Trophoblast cell (in vitro differentiated cells and primary cell): ENCODE measurements around the gene ZNF146.
"Not testable (repeated sequence)": the region's sequence is repeated elsewhere in the genome, so short reads cannot be mapped to it uniquely, and the experiment has no call there.

ENCODE experiments used
- DNase-seq, 2 donors: peaks; one replicate each; pipeline ENCODE4 v3.0.0-alpha.2; 2016
- H2AFZ ChIP-seq: 2 replicates; pipeline ENCODE4 v1.6.1; 2013; ENCODE audit warnings: low read length, moderate library complexity, mild to moderate bottlenecking; ENCODE audit not compliant: insufficient read depth, poor library complexity
- H2AK5ac ChIP-seq: 2 replicates; pipeline ENCODE4 v1.6.1; 2013; ENCODE audit warnings: mild to moderate bottlenecking, low read length
- H2BK120ac ChIP-seq: 2 replicates; pipeline ENCODE4 v1.6.1; 2013; ENCODE audit warnings: low read length, mild to moderate bottlenecking, moderate library complexity; ENCODE audit not compliant: insufficient read depth, poor library complexity
- H2BK12ac ChIP-seq: 2 replicates; pipeline ENCODE4 v1.6.1; 2013; ENCODE audit warnings: mild to moderate bottlenecking, low read length, moderate library complexity
- H2BK5ac ChIP-seq: 2 replicates; pipeline ENCODE4 v1.6.1; 2013; ENCODE audit warnings: low read length, low read depth, moderate library complexity, mild to moderate bottlenecking; ENCODE audit not compliant: poor library complexity
- H3K14ac ChIP-seq: 2 replicates; pipeline ENCODE4 v1.6.1; 2013; ENCODE audit warnings: mild to moderate bottlenecking, low read length
- H3K18ac ChIP-seq: 2 replicates; pipeline ENCODE4 v1.6.1; 2013; ENCODE audit warnings: mild to moderate bottlenecking, low read length
- H3K23ac ChIP-seq: 2 replicates; pipeline ENCODE4 v1.6.1; 2013; ENCODE audit warnings: low read length
- H3K27ac ChIP-seq: 2 replicates; pipeline ENCODE4 v1.5.1; 2013; ENCODE audit warnings: low read depth, mild to moderate bottlenecking, inconsistent platforms, low read length, moderate library complexity
- H3K27me3 ChIP-seq: 2 replicates; pipeline ENCODE4 v1.6.1; 2013; ENCODE audit warnings: inconsistent platforms, mild to moderate bottlenecking, low read length, moderate library complexity; ENCODE audit not compliant: insufficient read depth
- H3K36me3 ChIP-seq, 2 experiments: 1 replicate in 1 of 2; 2 replicates in 1 of 2; pipeline ENCODE4 v1.6.1; 2013; ENCODE audit warnings: low read length in 2 of 2, mild to moderate bottlenecking in 2 of 2, moderate library complexity in 1 of 2; ENCODE audit not compliant: insufficient read depth in 2 of 2, control insufficient read depth in 1 of 2
- H3K4ac ChIP-seq: 2 replicates; pipeline ENCODE4 v1.6.1; 2013; ENCODE audit warnings: low read depth, mild to moderate bottlenecking, low read length, moderate library complexity
- H3K4me1 ChIP-seq, 2 experiments: 1 replicate in 1 of 2; 2 replicates in 1 of 2; pipeline ENCODE4 v1.6.1; 2013; ENCODE audit warnings: low read length in 2 of 2, mild to moderate bottlenecking in 2 of 2, moderate library complexity in 1 of 2; ENCODE audit not compliant: insufficient read depth in 2 of 2, control insufficient read depth in 1 of 2
- H3K4me2 ChIP-seq: 2 replicates; pipeline ENCODE4 v1.6.1; 2013; ENCODE audit warnings: inconsistent platforms, mild to moderate bottlenecking, low read length, moderate library complexity
- H3K4me3 ChIP-seq: 2 replicates; pipeline ENCODE4 v1.5.1; 2013; ENCODE audit warnings: mild to moderate bottlenecking, low read depth, low read length, inconsistent platforms
- H3K79me1 ChIP-seq: one replicate; pipeline ENCODE4 v1.6.1; 2013; ENCODE audit warnings: low read length
- H3K79me2 ChIP-seq: 2 replicates; pipeline ENCODE4 v1.6.1; 2013; ENCODE audit warnings: low read length, mild to moderate bottlenecking; ENCODE audit not compliant: control insufficient read depth, insufficient read depth, poor library complexity
- H3K9ac ChIP-seq: 2 replicates; pipeline ENCODE4 v1.6.1; 2013; ENCODE audit warnings: mild to moderate bottlenecking, low read length
- H3K9me3 ChIP-seq: 2 replicates; pipeline ENCODE4 v1.6.1; 2013; ENCODE audit warnings: low read depth, mild to moderate bottlenecking, control low read depth, inconsistent platforms, low read length; ENCODE audit not compliant: insufficient read depth
- H4K12ac ChIP-seq: 2 replicates; pipeline ENCODE4 v1.6.1; 2013; ENCODE audit warnings: low read depth, mild to moderate bottlenecking, low read length, moderate library complexity
- H4K8ac ChIP-seq: 2 replicates; pipeline ENCODE4 v1.6.1; 2013; ENCODE audit warnings: low read depth, mild to moderate bottlenecking, low read length, moderate library complexity
- H4K91ac ChIP-seq: one replicate; pipeline ENCODE4 v1.6.1; 2013; ENCODE audit warnings: low read depth, mild to moderate bottlenecking, low read length, moderate library complexity
- WGBS: extraction: QIAGEN DNeasy Blood & Tissue Kit; methylation state at CpG from one replicate; pipeline ENCODE4 v1.1.7; 2013; ENCODE audit warnings: missing lambda C conversion rate; ENCODE audit not compliant: insufficient read length, insufficient coverage; ENCODE audit errors: extremely low coverage; 5-methylcytosine and 5-hydroxymethylcytosine counted together

The ZNF146 gene

DNA sequence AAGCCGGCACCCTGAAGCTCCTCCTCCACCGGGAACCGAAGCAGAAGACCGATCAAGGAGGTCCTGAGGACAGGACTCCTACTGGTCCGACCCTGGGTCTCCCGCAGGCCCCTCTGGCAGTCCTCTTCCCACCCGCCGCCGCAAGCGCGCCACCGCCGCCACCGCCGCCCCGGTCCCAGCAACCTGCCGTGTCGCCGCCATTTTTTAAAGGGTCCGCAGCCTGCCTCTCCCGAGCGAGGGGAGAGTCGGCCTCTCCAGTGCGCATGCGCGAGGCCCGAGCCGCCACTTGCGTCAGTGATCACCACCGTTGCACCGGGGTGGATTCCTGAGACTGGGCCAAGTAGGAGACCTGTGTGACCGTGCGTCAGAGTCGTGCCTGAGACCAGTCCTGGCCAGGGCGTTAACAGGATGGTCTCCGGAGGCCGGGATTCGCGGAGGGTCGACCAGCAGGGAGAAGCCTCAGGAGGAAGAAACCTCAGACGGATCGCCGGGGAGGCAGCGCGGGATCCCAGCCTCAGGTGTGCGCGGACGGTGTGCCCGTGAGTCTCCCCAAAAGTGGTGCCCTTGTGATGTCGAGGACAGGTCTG lies 51.6 kb downstream of the ZNF146 start:
- Histone ChIP-seq H3K23ac (no peak overlapping the region), H3K9ac (no peak overlapping the region), H3K4ac (no peak overlapping the region), H3K14ac (no peak overlapping the region), H2BK12ac (no peak overlapping the region), H4K91ac (no peak overlapping the region), H3K79me1 (no peaks in the 10 kb centered on the region), H2AFZ (no peak overlapping the region), H3K4me3 (no peak overlapping the region), H4K12ac (no peak overlapping the region), H4K8ac (no peak overlapping the region), H3K36me3 (no peaks in the 10 kb centered on the region), H3K9me3 (peaks cover 25% of the 10 kb centered on the region), H2AK5ac (no peak overlapping the region), H2BK5ac (no peak overlapping the region), H3K4me2 (no peak overlapping the region), H2BK120ac (no peak overlapping the region), H3K4me1 (no peaks in the 10 kb centered on the region), H3K27ac (no peak overlapping the region), H3K18ac (no peak overlapping the region), H3K27me3 (no peaks in the 10 kb centered on the region), H3K79me2 (no peaks in the 10 kb centered on the region)
- DNase-seq, result peak; percentile 86 to 92
- WGBS, result no CpG with 5 or more reads among the region's 50 CpGs

GRCh38 chr19:36267061-36267845 lies 52.3 kb downstream of the ZNF146 start:
- H2AFZ ChIP-seq, result no peak overlapping the region
- H4K8ac ChIP-seq, result no peak overlapping the region
- no peak overlapping the region for H3K23ac ChIP-seq
- no peak overlapping the region for H3K14ac ChIP-seq
- H3K4me2 ChIP-seq, result no peak overlapping the region
- peaks cover 25% of the 10 kb centered on the region for H3K9me3 ChIP-seq
- H3K4me3 ChIP-seq, result no peak overlapping the region
- no peak overlapping the region for H2BK120ac ChIP-seq
- H3K4me1 ChIP-seq, result no peaks in the 10 kb centered on the region
- no CpG with 5 or more reads among the region's 36 CpGs for WGBS
- no peak overlapping the region for H3K18ac ChIP-seq
- no peak overlapping the region for H3K4ac ChIP-seq
- no peak overlapping the region for H4K91ac ChIP-seq
- no peak overlapping the region for H2BK12ac ChIP-seq
- DNase-seq, result peak in 1 of 2 donors; percentile 20
- H4K12ac ChIP-seq, result no peak overlapping the region
- H3K27me3 ChIP-seq, result no peaks in the 10 kb centered on the region
- H3K79me1 ChIP-seq, result no peaks in the 10 kb centered on the region
- H3K79me2 ChIP-seq, result no peaks in the 10 kb centered on the region
- no peaks in the 10 kb centered on the region for H3K36me3 ChIP-seq
- no peak overlapping the region for H2BK5ac ChIP-seq
- no peak overlapping the region for H2AK5ac ChIP-seq
- no peak overlapping the region for H3K9ac ChIP-seq
- H3K27ac ChIP-seq, result no peak overlapping the region

GRCh38 chr19:36268081-36268480 lies 53.2 kb downstream of the ZNF146 start:
- H3K23ac ChIP-seq, H4K91ac ChIP-seq, H3K36me3 ChIP-seq, H3K18ac ChIP-seq, H3K4me1 ChIP-seq, H4K8ac ChIP-seq, H4K12ac ChIP-seq, H2BK5ac ChIP-seq, H2AK5ac ChIP-seq, H2BK120ac ChIP-seq, H2AFZ ChIP-seq, H3K14ac ChIP-seq, H3K79me1 ChIP-seq, DNase-seq, H3K4ac ChIP-seq, H3K79me2 ChIP-seq, H3K9ac ChIP-seq, H3K4me2 ChIP-seq, H3K4me3 ChIP-seq, H3K27me3 ChIP-seq, H2BK12ac ChIP-seq, H3K27ac ChIP-seq: not testable (repeated sequence)
- no CpG with 5 or more reads among the region's 21 CpGs for WGBS
- H3K9me3 ChIP-seq, result peaks cover 25% of the 10 kb centered on the region

DNA sequence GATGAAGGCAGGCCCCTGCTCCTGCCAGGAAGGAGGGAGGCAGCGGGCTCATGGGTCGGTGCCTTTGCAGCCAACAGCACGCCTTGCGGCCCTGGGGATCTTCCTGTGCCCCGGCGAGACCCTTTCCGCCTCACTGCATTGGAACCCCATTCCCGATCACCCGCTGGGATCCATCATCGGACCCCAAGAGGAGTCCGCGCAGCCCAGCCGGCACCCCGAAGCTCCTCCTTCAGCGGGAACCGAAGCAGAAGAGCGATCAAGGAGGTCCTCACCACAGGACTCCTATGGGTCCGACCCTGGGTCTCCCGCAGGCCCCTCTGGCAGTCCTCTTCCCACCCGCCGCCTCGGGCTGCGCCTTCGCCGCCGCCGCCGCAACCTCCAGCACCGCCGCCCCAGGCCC lies 53.7 kb downstream of the ZNF146 start:
- H3K27me3 ChIP-seq, H2AK5ac ChIP-seq, H2BK5ac ChIP-seq, H3K9ac ChIP-seq, H3K4me3 ChIP-seq, H3K4ac ChIP-seq, H2BK120ac ChIP-seq, H3K4me2 ChIP-seq, H2BK12ac ChIP-seq, H3K79me1 ChIP-seq, H3K23ac ChIP-seq, H4K8ac ChIP-seq, H3K27ac ChIP-seq, H3K14ac ChIP-seq, H4K12ac ChIP-seq, H3K79me2 ChIP-seq, H2AFZ ChIP-seq, H3K4me1 ChIP-seq, H3K18ac ChIP-seq, DNase-seq, H3K36me3 ChIP-seq, H4K91ac ChIP-seq: not testable (repeated sequence)
- peaks cover 25% of the 10 kb centered on the region for H3K9me3 ChIP-seq
- WGBS, result no CpG with 5 or more reads among the region's 30 CpGs
